Astrocyte (in vitro differentiated cells and primary cell): ENCODE results near the gene PPM1M. TPM values are rescaled to one million over a fixed set of nuclear protein-coding genes. Genes with fewer than 3 reads are reported as not detected.

ENCODE experiments used
- DNase-seq: peaks from one replicate; pipeline ENCODE4 v3.0.0-alpha.2; 2010; ENCODE audit warnings: low read depth
- FAIRE-seq: peaks from 2 replicates; lab custom pipeline; 2011; peaks lifted over from hg19 to GRCh38; lab: Jason Lieb, UNC
- H2AFZ ChIP-seq: 2 replicates; pipeline ENCODE4 v1.6.0; 2012; ENCODE audit warnings: low read depth, low read length, inconsistent platforms
- H3K27ac ChIP-seq: 2 replicates; pipeline ENCODE4 v1.5.1; 2011; ENCODE audit warnings: low read depth, low read length, inconsistent platforms
- H3K27me3 ChIP-seq: 2 replicates; pipeline ENCODE4 v1.6.0; 2011; ENCODE audit warnings: low read length, inconsistent platforms; ENCODE audit not compliant: insufficient read depth
- H3K36me3 ChIP-seq: 2 replicates; pipeline ENCODE4 v1.5.1; 2011; ENCODE audit warnings: low read length, inconsistent platforms; ENCODE audit not compliant: insufficient read depth
- H3K4me1 ChIP-seq: 2 replicates; pipeline ENCODE4 v1.5.1; 2011; ENCODE audit warnings: low read length, inconsistent platforms; ENCODE audit not compliant: insufficient read depth
- H3K4me2 ChIP-seq: 2 replicates; pipeline ENCODE4 v1.6.0; 2012; ENCODE audit warnings: low read length, inconsistent platforms
- H3K4me3 ChIP-seq: 2 replicates; pipeline ENCODE4 v1.5.1; 2011; ENCODE audit warnings: low read depth, mild to moderate bottlenecking, low read length, inconsistent platforms; ENCODE audit not compliant: insufficient read depth
- H3K79me2 ChIP-seq: 2 replicates; pipeline ENCODE4 v1.6.0; 2012; ENCODE audit warnings: mild to moderate bottlenecking, low read length, inconsistent platforms; ENCODE audit not compliant: insufficient read depth
- H3K9ac ChIP-seq: 2 replicates; pipeline ENCODE4 v1.6.0; 2012; ENCODE audit warnings: mild to moderate bottlenecking, low read length, inconsistent platforms
- H3K9me3 ChIP-seq: 2 replicates; pipeline ENCODE4 v1.5.1; 2012; ENCODE audit warnings: low read depth, mild to moderate bottlenecking, low read length, inconsistent platforms; ENCODE audit not compliant: insufficient read depth
- H4K20me1 ChIP-seq: 2 replicates; pipeline ENCODE4 v1.6.0; 2012; ENCODE audit warnings: low read length, inconsistent platforms; ENCODE audit not compliant: insufficient read depth
- H3K27ac Mint-ChIP-seq: one replicate; pipeline ENCODE4 v1.8.0; 2021; ENCODE audit warnings: mild to moderate bottlenecking, mixed read lengths; ENCODE audit not compliant: unreplicated experiment
- H3K27me3 Mint-ChIP-seq: one replicate; pipeline ENCODE4 v1.8.0; 2021; ENCODE audit warnings: low read depth, mixed read lengths; ENCODE audit not compliant: unreplicated experiment
- H3K36me3 Mint-ChIP-seq: one replicate; pipeline ENCODE4 v1.8.0; 2021; ENCODE audit warnings: low read depth, mixed read lengths; ENCODE audit not compliant: unreplicated experiment
- H3K4me1 Mint-ChIP-seq: one replicate; pipeline ENCODE4 v1.8.0; 2021; ENCODE audit warnings: low read depth, mixed read lengths; ENCODE audit not compliant: unreplicated experiment
- H3K4me3 Mint-ChIP-seq: one replicate; pipeline ENCODE4 v1.8.0; 2021; ENCODE audit warnings: mild to moderate bottlenecking, moderate library complexity, mixed read lengths; ENCODE audit not compliant: unreplicated experiment
- H3K9me3 Mint-ChIP-seq: one replicate; pipeline ENCODE4 v1.8.0; 2021; ENCODE audit warnings: mild to moderate bottlenecking, mixed read lengths; ENCODE audit not compliant: unreplicated experiment
- CTCF ChIP-seq: IDR thresholded peaks from 2 replicates; pipeline ENCODE4 v1.5.1; 2011; ENCODE audit warnings: low read depth, mild to moderate bottlenecking, inconsistent platforms, low read length, moderate library complexity; ENCODE audit not compliant: insufficient read depth
- EZH2 ChIP-seq: IDR thresholded peaks from 2 replicates; pipeline ENCODE4 v1.6.1; 2012; ENCODE audit warnings: mild to moderate bottlenecking, low read length, inconsistent platforms; ENCODE audit not compliant: insufficient read depth
- total RNA-seq: library from RNA; stranded (reverse); gene quantifications from 2 replicates; pipeline ENCODE4 v1.2.1, GENCODE V29; 2021

The PPM1M gene
- total RNA-seq, 1 donor from 2014 or later = 9.1 TPM

DNA sequence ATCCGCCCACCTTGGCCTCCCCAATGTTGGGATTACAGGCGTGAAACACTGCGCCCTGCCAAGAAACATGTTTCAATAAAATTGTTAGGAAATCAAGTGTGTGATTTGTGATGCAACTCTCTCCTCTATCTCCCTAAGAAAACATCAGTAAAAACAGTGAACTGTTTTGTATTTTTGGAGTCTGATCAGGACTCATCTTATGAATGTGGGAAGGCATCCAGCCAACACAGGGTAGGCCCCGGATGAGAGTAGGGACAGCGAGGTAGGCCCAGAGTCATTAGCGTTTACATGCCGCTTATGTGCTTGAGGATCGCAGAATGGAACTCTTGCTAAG lies 41.2 kb downstream of the PPM1M start:
- H3K9me3 ChIP-seq = no peaks in the 10 kb centered on the region
- Mint-ChIP-seq H3K4me3 (peak overlapping the region; percentile 96), H3K36me3 (no peaks in the 10 kb centered on the region), H3K9me3 (no peaks in the 10 kb centered on the region), H3K27me3 (no peaks in the 10 kb centered on the region), H3K4me1 (peaks cover 18% of the 10 kb centered on the region), H3K27ac (peak overlapping the region; percentile 100)
- H3K27me3 ChIP-seq = no peaks in the 10 kb centered on the region
- no peaks in the 10 kb centered on the region for H3K36me3 ChIP-seq
- DNase-seq (peak; percentile 25), FAIRE-seq (peak; percentile 23)
- peak overlapping the region; percentile 89 for H3K4me3 ChIP-seq
- H2AFZ ChIP-seq = peak overlapping the region; percentile 99
- peaks cover 17% of the 10 kb centered on the region for H3K4me1 ChIP-seq
- peak overlapping the region; percentile 85 for H3K4me2 ChIP-seq
- H3K79me2 ChIP-seq = peaks cover 21% of the 10 kb centered on the region
- H4K20me1 ChIP-seq = no peaks in the 10 kb centered on the region
- no peak for TF ChIP-seq EZH2
- TF ChIP-seq CTCF = no peak
- peak overlapping the region; percentile 100 for H3K27ac ChIP-seq
- peak overlapping the region; percentile 98 for H3K9ac ChIP-seq

DNA sequence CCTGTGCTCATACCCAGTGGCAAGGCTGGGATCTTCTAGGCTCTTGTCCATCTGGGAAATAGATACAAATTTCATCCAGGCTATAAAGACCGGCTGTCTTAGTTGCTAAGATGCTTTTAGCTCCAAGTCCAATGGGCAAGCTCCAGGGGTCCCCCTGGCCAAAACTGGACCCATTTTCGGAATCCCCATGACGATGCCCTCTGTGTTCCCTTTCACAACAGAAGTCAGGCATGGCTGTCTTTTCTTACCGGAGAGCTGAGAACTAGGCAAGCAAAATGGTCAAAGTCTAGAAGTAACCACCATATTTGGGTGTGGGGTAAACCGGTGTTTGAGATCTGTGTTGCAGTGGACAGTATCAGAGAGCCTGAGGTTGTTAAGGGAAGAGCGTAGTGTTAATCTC lies 43.1 kb downstream of the PPM1M start:
- Histone ChIP-seq H3K79me2 (peaks cover 21% of the 10 kb centered on the region), H4K20me1 (no peaks in the 10 kb centered on the region), H3K4me1 (peaks cover 9% of the 10 kb centered on the region), H3K4me3 (peak overlapping the region; percentile 89), H3K4me2 (peak overlapping the region; percentile 85), H3K9me3 (no peaks in the 10 kb centered on the region), H3K9ac (no peak overlapping the region), H3K27ac (no peak overlapping the region), H2AFZ (no peak overlapping the region), H3K27me3 (no peaks in the 10 kb centered on the region), H3K36me3 (no peaks in the 10 kb centered on the region)
- DNase-seq (no peak), FAIRE-seq (no peak)
- Mint-ChIP-seq H3K36me3 (peaks cover 2% of the 10 kb centered on the region), H3K27ac (peak overlapping the region; percentile 100), H3K9me3 (no peaks in the 10 kb centered on the region), H3K4me1 (peaks cover 6% of the 10 kb centered on the region), H3K27me3 (no peaks in the 10 kb centered on the region), H3K4me3 (peak overlapping the region; percentile 96)
- TF ChIP-seq CTCF (no peak), EZH2 (no peak)

DNA sequence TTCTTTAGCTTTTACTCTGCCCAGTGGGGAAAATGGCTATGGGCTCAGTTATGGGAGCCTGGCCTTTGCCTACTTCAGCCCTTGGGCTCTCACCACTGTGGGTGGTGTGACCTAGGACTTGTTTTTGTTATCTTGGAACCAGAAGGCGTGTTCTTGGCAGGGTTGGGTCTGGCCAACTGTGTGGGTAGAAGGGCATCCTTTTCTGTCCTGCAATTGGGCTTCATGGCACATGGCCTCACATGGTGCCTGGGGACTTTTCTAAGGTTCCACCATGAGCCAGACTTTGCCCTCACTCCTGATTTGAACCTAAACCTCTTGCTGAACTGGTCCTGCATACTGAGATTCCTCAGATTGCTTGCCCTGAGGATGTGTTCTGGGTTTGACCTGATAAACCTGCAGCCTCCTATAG lies 43.8 kb downstream of the PPM1M start:
- Histone ChIP-seq H3K9me3 (no peaks in the 10 kb centered on the region), H3K4me3 (no peak overlapping the region), H3K27me3 (no peaks in the 10 kb centered on the region), H3K36me3 (no peaks in the 10 kb centered on the region), H2AFZ (no peak overlapping the region), H4K20me1 (no peaks in the 10 kb centered on the region), H3K79me2 (peaks cover 21% of the 10 kb centered on the region), H3K9ac (no peak overlapping the region), H3K4me1 (peaks cover 9% of the 10 kb centered on the region), H3K4me2 (no peak overlapping the region), H3K27ac (no peak overlapping the region)
- H3K36me3 Mint-ChIP-seq = peaks cover 2% of the 10 kb centered on the region
- H3K4me1 Mint-ChIP-seq = peaks cover 6% of the 10 kb centered on the region
- no peak for DNase-seq
- H3K4me3 Mint-ChIP-seq = peak overlapping the region; percentile 96
- FAIRE-seq = no peak
- H3K27me3 Mint-ChIP-seq = no peaks in the 10 kb centered on the region
- H3K27ac Mint-ChIP-seq = no peak overlapping the region
- no peak for TF ChIP-seq EZH2
- TF ChIP-seq CTCF = no peak
- no peaks in the 10 kb centered on the region for H3K9me3 Mint-ChIP-seq
